ENCODE results near the gene GSTA2.
"Not testable (repeated sequence)": the region's sequence is repeated elsewhere in the genome, so short reads cannot be mapped to it uniquely, and the experiment has no call there.

GSTA2 gene

GRCh38 chr6:52760105-52760765 is 3.0 kb downstream of the GSTA2 start:
- in situ Hi-C loops (cut with MboI; ENCODE audit: low sequenced_read_pairs), result no loop called here

- in situ Hi-C loops (cut with MboI; ENCODE audit: low sequenced_read_pairs), result no loop called here
Observed at GRCh38 chr6:52759085-52759484, 4.2 kb downstream of the GSTA2 start.

- in situ Hi-C loops (cut with MboI; ENCODE audit: low sequenced_read_pairs), result not testable (repeated sequence)
Observed at GRCh38 chr6:52757651-52758338, 5.5 kb downstream of the GSTA2 start.

GRCh38 chr6:52754443-52754842 is 8.8 kb downstream of the GSTA2 start:
- in situ Hi-C loops (cut with MboI; ENCODE audit: low sequenced_read_pairs), result no loop called here

GRCh38 chr6:52753137-52753536 is 10.1 kb downstream of the GSTA2 start:
- in situ Hi-C loops (cut with MboI; ENCODE audit: low sequenced_read_pairs), result not testable (repeated sequence)

- in situ Hi-C loops (cut with MboI; ENCODE audit: low sequenced_read_pairs), result no loop called here
Observed at GRCh38 chr6:52752310-52752709, 11.0 kb downstream of the GSTA2 start.

GRCh38 chr6:52749556-52750152 is 13.6 kb downstream of the GSTA2 start:
- in situ Hi-C loops (cut with MboI; ENCODE audit: low sequenced_read_pairs), result no loop called here

- in situ Hi-C loops (cut with MboI; ENCODE audit: low sequenced_read_pairs), result not testable (repeated sequence)
Observed at GRCh38 chr6:52747301-52747700, 16.0 kb downstream of the GSTA2 start.

GRCh38 chr6:52746213-52746612 is 17.1 kb downstream of the GSTA2 start:
- in situ Hi-C loops (cut with MboI; ENCODE audit: low sequenced_read_pairs), result no loop called here

- in situ Hi-C loops (cut with MboI; ENCODE audit: low sequenced_read_pairs), result no loop called here
Observed at GRCh38 chr6:52745764-52746201, 17.5 kb downstream of the GSTA2 start.

- in situ Hi-C loops (cut with MboI; ENCODE audit: low sequenced_read_pairs), result no loop called here
Observed at GRCh38 chr6:52741872-52742271, 21.4 kb downstream of the GSTA2 start.

GRCh38 chr6:52739627-52740026 is 23.6 kb downstream of the GSTA2 start:
- in situ Hi-C loops (cut with MboI; ENCODE audit: low sequenced_read_pairs), result no loop called here

GRCh38 chr6:52739134-52739533 is 24.1 kb downstream of the GSTA2 start:
- in situ Hi-C loops (cut with MboI; ENCODE audit: low sequenced_read_pairs), result no loop called here

- in situ Hi-C loops (cut with MboI; ENCODE audit: low sequenced_read_pairs), result no loop called here
Observed at GRCh38 chr6:52736145-52736544, 27.1 kb downstream of the GSTA2 start.

GRCh38 chr6:52735071-52735470 is 28.2 kb downstream of the GSTA2 start:
- in situ Hi-C loops (cut with MboI; ENCODE audit: low sequenced_read_pairs), result no loop called here

- in situ Hi-C loops (cut with MboI; ENCODE audit: low sequenced_read_pairs), result no loop called here
Observed at GRCh38 chr6:52734072-52734471, 29.2 kb downstream of the GSTA2 start.

- in situ Hi-C loops (cut with MboI; ENCODE audit: low sequenced_read_pairs), result no loop called here
Observed at GRCh38 chr6:52733172-52733571, 30.1 kb downstream of the GSTA2 start.

GRCh38 chr6:52731719-52732118 is 31.6 kb downstream of the GSTA2 start:
- in situ Hi-C loops (cut with MboI; ENCODE audit: low sequenced_read_pairs), result no loop called here

- in situ Hi-C loops (cut with MboI; ENCODE audit: low sequenced_read_pairs), result no loop called here
Observed at GRCh38 chr6:52729576-52729975, 33.7 kb downstream of the GSTA2 start.

GRCh38 chr6:52728394-52728793 is 34.9 kb downstream of the GSTA2 start:
- in situ Hi-C loops (cut with MboI; ENCODE audit: low sequenced_read_pairs), result no loop called here

GRCh38 chr6:52727908-52728307 is 35.4 kb downstream of the GSTA2 start:
- in situ Hi-C loops (cut with MboI; ENCODE audit: low sequenced_read_pairs), result no loop called here

All from hTERT RPE-1 (cell line).